Stimulated activated CD4-positive, alpha-beta T cell treated with anti-CD3 and anti-CD28 coated beads, TNF-alpha, amount 100 ng/mL, for 4 hours (primary cell): Measurements from ENCODE around the gene FAM131C.

Source experiments
- DNase-seq, 3 experiments: peaks; one replicate each; pipeline ENCODE4 v3.0.0-alpha.2; 2020; ENCODE audit warnings: low read depth in 3 of 3

Gene FAM131C

DNA sequence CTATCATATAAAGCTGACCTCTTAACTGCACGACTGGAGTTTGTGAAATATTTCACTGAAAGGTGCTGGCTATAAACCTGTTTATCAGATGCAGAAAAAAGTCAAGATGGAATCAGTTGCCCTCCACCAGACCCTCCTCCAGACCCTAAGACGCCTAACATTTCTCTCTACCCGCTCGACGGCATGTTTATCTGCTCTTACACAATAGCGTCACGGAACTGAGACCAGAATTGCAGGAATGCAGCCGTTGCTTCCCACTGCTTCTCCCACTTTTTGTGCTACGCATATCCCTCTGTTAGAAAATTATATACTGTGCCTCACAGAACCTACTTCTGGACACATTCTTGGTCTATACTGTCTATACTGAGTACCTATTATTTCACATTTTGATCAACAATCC, 28.2 kb upstream of the FAM131C start:
- no peak for DNase-seq

DNA sequence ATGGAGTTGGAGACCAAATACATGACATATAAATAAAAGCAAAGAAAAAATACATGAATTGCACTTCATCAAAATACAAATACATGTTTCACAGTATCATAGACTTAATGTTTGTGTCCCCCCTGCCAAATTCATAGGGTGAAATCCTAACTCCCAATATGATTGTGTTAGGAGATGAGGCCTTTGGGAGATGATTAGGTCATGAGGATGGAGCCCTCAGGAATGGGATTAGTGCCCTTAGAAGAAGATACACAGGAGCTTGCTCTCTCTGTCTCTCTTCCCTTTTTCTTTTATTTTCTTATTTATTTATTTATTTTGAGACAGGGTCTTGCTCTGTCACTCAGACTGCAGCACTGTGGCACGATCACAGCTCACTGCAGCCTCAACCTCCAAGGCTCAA, 26.0 kb upstream of the FAM131C start:
- DNase-seq: no peak

- DNase-seq: no peak
These were observed 22.0 kb upstream of the FAM131C start for GRCh38 chr1:16095447-16095846.

DNA sequence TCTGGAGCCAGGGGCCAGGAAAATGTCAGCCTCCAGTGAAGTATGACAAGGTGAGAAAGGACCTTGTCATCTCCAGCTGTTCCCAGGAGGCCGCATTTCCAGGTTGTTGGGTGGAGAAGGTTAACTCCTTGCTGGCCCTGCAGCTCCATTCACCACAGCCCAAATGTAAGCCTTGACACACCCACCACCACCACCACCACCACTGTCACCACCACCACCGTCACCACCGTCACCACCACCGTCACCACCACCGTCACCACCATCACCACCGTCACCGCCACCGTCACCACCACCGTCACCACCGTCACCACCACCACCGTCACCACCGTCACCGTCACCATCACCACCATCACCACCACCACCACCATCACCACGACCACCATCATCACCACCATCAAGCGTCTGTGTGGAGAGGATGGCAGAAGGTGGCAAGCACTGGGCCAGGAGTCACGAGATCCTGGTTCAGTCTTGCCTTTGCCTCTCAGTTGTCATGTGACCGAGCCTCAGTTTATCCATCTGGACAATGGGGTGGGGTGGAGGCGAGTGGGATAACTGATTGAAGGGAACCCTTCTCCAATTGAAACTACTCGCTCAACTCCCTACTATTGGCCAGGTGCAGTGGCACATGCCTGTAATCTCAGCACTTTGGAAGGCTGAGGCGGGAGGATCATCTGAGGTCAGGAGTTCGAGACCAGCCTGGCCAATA, 21.2 kb upstream of the FAM131C start:
- DNase-seq: no peak

DNA sequence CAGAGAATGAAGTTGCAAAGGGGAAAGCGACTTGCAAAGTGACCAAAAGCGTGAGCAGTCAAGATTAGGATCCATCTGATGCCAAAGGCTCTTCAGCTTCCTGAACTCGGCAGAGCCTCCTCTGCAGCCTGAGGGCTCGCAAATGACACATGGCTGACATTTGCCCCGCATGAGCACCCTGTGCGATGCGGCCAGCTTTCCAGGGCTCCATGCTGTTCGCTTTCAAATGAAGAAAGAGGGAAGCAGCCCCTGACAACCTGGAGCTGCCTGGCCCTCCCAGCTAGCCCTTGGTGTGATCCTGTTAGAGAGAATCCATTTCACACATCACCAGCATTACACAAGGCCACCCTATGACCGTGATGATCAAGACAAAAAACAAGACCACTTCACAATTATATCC, 20.2 kb upstream of the FAM131C start:
- DNase-seq: no peak

GRCh38 chr1:16092923-16093511, 19.6 kb upstream of the FAM131C start:
- no peak for DNase-seq

DNA sequence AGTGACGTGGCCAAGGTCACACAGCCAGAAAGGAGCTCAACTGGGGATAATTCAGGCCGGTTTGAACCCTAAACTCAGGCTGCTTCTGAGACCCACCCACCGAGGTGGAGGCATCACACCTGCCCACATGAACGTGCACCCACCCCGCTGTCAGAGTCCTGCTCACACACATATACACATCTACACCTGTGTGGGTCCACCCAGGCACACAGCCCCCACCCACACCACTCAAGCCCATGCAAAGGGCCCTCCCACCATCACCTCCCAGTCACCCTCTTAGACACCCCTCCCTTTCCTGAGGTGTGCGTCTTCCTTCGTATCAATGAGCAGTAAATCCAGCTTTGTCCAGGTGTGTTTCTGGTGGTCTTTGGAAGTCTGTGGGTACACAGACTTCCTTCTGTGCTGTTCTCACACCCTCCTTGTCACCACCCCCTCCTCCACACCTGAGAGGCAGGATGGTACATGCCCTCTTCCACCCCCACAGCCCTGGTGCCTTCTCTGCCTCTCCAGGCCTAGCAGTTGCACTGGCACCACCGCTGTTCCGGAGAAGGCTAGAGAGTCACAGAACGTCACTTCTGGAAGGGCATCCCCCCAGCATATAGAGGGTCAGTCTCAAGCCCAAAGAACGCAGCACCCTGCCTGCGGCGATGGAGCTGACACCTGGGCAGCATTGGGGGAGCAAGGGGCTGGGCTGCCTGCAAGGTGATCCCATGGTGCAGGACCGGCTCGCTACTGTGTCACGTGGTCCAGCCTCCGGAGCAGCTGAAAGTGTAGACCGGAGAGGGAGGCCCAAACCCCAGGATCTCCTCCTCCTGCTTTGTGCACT, 18.9 kb upstream of the FAM131C start:
- no peak for DNase-seq

DNA sequence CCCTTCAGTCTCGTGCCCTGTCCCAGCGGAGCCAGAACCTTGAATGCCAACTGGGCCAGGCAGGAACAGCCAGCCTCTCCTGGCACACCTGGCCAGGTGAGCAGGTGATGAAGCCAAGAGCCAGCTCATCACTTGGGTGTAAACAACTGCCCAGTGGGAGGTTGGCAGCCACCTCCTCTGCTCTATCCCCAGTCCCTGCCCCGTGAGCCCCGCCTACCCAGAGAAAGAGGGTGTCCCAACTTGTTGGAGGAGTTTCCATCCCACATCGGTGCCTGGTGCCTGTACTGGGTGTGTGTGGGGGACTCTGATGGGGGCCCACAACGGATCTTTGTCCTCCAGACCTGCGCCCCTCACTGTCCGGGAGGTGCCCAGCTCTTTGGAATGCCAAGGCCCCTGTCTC, 17.8 kb upstream of the FAM131C start:
- no peak for DNase-seq

GRCh38 chr1:16090076-16090826, 16.8 kb upstream of the FAM131C start:
- DNase-seq: no peak

- DNase-seq: no peak
These were observed 15.5 kb upstream of the FAM131C start for GRCh38 chr1:16088996-16089395.

- no peak for DNase-seq
These were observed 15.0 kb upstream of the FAM131C start for GRCh38 chr1:16088351-16088911.

DNA sequence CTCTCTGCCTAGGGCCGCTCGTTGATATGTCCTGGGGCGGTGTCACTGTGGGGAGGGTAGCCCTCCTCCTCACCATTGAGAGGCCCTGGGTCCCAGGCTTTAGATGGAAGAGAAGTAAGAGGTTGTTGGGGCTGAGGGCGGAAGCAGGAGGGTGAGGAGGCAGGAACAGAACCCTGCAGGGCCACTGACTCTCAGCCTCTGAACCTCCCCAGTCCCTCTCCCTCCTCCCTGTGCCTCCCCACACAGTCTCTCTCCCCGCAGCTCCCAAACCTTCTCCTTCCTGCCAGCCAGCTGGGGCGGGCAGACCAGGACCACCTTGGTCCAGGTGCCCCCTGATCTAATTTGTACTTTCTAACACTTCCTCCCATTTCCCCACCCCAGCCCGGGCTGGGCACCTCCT, 14.3 kb upstream of the FAM131C start:
- no peak for DNase-seq

DNA sequence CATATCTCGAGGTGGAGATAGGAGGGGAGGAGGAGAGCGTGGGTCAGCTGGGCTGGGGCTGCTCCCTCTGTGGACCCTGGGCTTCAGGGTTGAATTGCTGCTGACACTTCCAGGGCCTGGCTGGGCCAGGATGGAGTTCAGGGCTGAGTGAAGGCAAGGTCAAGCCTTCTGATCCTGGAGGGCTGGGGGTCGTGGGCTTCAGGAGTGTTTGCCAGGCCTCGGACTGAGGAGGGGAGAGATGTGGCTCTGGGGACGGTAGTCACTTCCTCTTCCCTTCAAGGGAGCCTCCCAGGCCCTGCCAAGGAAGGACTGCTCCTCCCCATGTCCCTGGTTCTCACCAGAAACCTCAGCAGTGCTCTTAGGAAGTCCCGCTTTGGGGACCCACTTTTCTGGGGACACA, 12.1 kb upstream of the FAM131C start:
- DNase-seq: no peak

GRCh38 chr1:16083486-16083885, 10.0 kb upstream of the FAM131C start:
- DNase-seq: no peak

- DNase-seq: peak; percentile 34 to 39 (median 35)
These were observed 9.0 kb upstream of the FAM131C start for GRCh38 chr1:16082283-16083038.

GRCh38 chr1:16081636-16082035, 8.2 kb upstream of the FAM131C start:
- DNase-seq: no peak

GRCh38 chr1:16080422-16081150, 7.1 kb upstream of the FAM131C start:
- DNase-seq: no peak

DNA sequence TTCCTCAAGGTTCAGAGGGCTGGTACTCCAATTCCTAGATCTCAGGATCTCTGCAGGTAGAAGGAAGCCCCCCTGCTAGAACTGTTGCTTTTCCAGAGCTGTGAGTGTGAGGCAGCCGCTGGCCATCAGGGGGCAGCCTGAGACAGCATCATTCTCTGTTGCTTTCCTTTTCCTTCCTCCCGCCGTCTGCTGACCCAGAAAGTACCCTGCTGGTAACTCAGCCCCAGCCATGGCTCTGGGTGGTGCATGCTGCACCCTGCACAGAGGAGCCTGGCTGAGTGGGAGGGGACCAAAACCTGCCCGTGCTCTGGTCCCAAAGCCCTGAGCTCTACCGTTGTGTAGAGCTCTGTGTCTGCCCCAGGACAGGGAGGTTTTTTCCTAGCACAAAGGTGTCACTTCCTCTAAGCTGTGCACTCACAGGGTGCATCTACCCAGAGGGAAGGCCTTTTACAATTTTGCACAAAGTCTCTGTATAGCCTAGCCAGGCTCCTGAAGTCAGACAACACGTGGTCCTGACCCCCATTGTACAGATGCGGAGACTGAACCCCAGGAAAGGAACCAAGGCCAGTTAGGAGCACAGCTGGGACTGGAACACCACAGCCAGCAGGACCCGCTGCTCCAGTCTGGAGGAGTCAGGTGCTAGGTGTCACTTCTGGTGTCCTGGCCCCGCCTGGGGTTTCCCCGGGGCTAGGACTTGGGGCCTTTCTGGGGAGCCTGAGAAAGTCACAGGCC, 5.6 kb upstream of the FAM131C start:
- DNase-seq: peak; percentile 49 to 51 (median 50)

- no peak for DNase-seq
These were observed 4.2 kb upstream of the FAM131C start for GRCh38 chr1:16077406-16078245.
